WTC11 (cell line): ENCODE data around the gene RBM26. TPM values are rescaled to one million over a fixed set of nuclear protein-coding genes. Genes with fewer than 3 reads are reported as not detected.

Source experiments
- ATAC-seq: fragments of 200-7000 bp; cut with Tn5 transposase; 2 replicates; pipeline ENCODE4 v1.10.0; 2021; ENCODE audit warnings: mild to moderate bottlenecking, moderate library complexity
- CTCF ChIA-PET: fragments of 300-600 bp; sonication (Branson Sonifier 250); formaldehyde crosslinking; loops from one replicate; lab custom pipeline; 2021; ENCODE audit warnings: antibody characterized with exemption; lab: Charles Lee
- POLR2A ChIA-PET: fragments of 350-600 bp; sonication (Branson Sonifier 250); formaldehyde crosslinking; loops from one replicate; lab custom pipeline; 2021; ENCODE audit warnings: antibody characterized with exemption; lab: Charles Lee
- DNase-seq: peaks from one replicate; pipeline ENCODE4 v3.0.0; 2021; ENCODE audit warnings: low spot score
- H3K27ac Mint-ChIP-seq: 2 replicates; pipeline ENCODE4 v1.8.0; 2021; ENCODE audit warnings: mixed read lengths
- H3K27me3 Mint-ChIP-seq: 2 replicates; pipeline ENCODE4 v1.8.0; 2021; ENCODE audit warnings: low read depth, mild to moderate bottlenecking, moderate library complexity, mixed read lengths
- H3K36me3 Mint-ChIP-seq: 2 replicates; pipeline ENCODE4 v1.8.0; 2021; ENCODE audit warnings: mixed read lengths
- H3K4me1 Mint-ChIP-seq: 2 replicates; pipeline ENCODE4 v1.8.0; 2022; ENCODE audit warnings: mixed read lengths
- H3K4me3 Mint-ChIP-seq: 2 replicates; pipeline ENCODE4 v1.8.0; 2021; ENCODE audit warnings: mild to moderate bottlenecking, moderate library complexity, mixed read lengths
- H3K9me3 Mint-ChIP-seq: 2 replicates; pipeline ENCODE4 v1.8.0; 2021; ENCODE audit warnings: mixed read lengths
- ATF3 ChIP-seq: sonication (generic); formaldehyde crosslinking; conservative IDR thresholded peaks from 2 replicates; pipeline ENCODE4 v1.8.1; 2022; ENCODE audit warnings: mild to moderate bottlenecking, missing genetic modification reagents
- CREB1 ChIP-seq: sonication (generic); formaldehyde crosslinking; IDR thresholded peaks from 2 replicates; pipeline ENCODE4 v1.8.0; 2023; ENCODE audit warnings: mild to moderate bottlenecking, missing genetic modification reagents
- CTCF ChIP-seq: fragments of 200-600 bp; IDR thresholded peaks from 2 replicates; pipeline ENCODE4 v1.8.0; 2022; ENCODE audit warnings: antibody characterized with exemption
- E2F1 ChIP-seq: sonication (generic); formaldehyde crosslinking; IDR thresholded peaks from 2 replicates; pipeline ENCODE4 v1.8.0; 2022; ENCODE audit warnings: mild to moderate bottlenecking, missing genetic modification reagents
- IRF2 ChIP-seq: sonication (generic); formaldehyde crosslinking; IDR thresholded peaks from 2 replicates; pipeline ENCODE4 v1.8.0; 2022; ENCODE audit warnings: low read depth, missing genetic modification reagents, borderline replicate concordance
- JUN ChIP-seq: sonication (generic); formaldehyde crosslinking; IDR thresholded peaks from 2 replicates; pipeline ENCODE4 v1.8.0; 2023; ENCODE audit warnings: mild to moderate bottlenecking, missing genetic modification reagents
- MXD4 ChIP-seq: fragments of 250-450 bp; sonication (Bioruptor Pico); IDR thresholded peaks from 2 replicates; pipeline ENCODE4 v1.8.0; 2021; ENCODE audit warnings: mild to moderate bottlenecking, moderate library complexity, borderline replicate concordance
- NFE2L1 ChIP-seq: sonication (generic); formaldehyde crosslinking; IDR thresholded peaks from 2 replicates; pipeline ENCODE4 v1.8.1; 2023; ENCODE audit warnings: missing genetic modification reagents
- NR3C1 ChIP-seq: sonication (generic); formaldehyde crosslinking; conservative IDR thresholded peaks from 2 replicates; pipeline ENCODE4 v1.8.1; 2023; ENCODE audit warnings: low read depth, mild to moderate bottlenecking, missing genetic modification reagents
- OVOL2 ChIP-seq: fragments of 250-450 bp; sonication (Bioruptor Pico); IDR thresholded peaks from 2 replicates; pipeline ENCODE4 v1.9.0; 2021; ENCODE audit warnings: mild to moderate bottlenecking, borderline replicate concordance
- PRRX2 ChIP-seq: fragments of 250-450 bp; sonication (Bioruptor Pico); IDR thresholded peaks from 2 replicates; pipeline ENCODE4 v1.8.0; 2021; ENCODE audit warnings: mild to moderate bottlenecking
- SMAD4 ChIP-seq: sonication (generic); formaldehyde crosslinking; IDR thresholded peaks from 2 replicates; pipeline ENCODE4 v1.8.0; 2022; ENCODE audit warnings: mild to moderate bottlenecking, missing genetic modification reagents
- SOX15 ChIP-seq: fragments of 250-450 bp; sonication (Bioruptor Pico); IDR thresholded peaks from 2 replicates; pipeline ENCODE4 v1.9.0; 2021; ENCODE audit warnings: mild to moderate bottlenecking
- TCF7 ChIP-seq: sonication (generic); formaldehyde crosslinking; IDR thresholded peaks from 2 replicates; pipeline ENCODE4 v1.8.0; 2022; ENCODE audit warnings: mild to moderate bottlenecking, low read depth, missing genetic modification reagents, moderate library complexity
- TEAD1 ChIP-seq: sonication (generic); formaldehyde crosslinking; IDR thresholded peaks from 2 replicates; pipeline ENCODE4 v1.8.0; 2022; ENCODE audit warnings: mild to moderate bottlenecking, missing genetic modification reagents
- USF1 ChIP-seq: sonication (generic); formaldehyde crosslinking; IDR thresholded peaks from 2 replicates; pipeline ENCODE4 v1.8.0; 2022; ENCODE audit warnings: mild to moderate bottlenecking, missing genetic modification reagents
- ZBTB21 ChIP-seq: sonication (generic); formaldehyde crosslinking; IDR thresholded peaks from 2 replicates; pipeline ENCODE4 v1.8.1; 2023; ENCODE audit warnings: mild to moderate bottlenecking, missing genetic modification reagents, borderline replicate concordance
- ZNF138 ChIP-seq: sonication (generic); formaldehyde crosslinking; conservative IDR thresholded peaks from 2 replicates; pipeline ENCODE4 v1.8.1; 2022; ENCODE audit warnings: mild to moderate bottlenecking, moderate library complexity, missing genetic modification reagents
- ZNF425 ChIP-seq: fragments of 250-450 bp; sonication (Bioruptor Pico); conservative IDR thresholded peaks from 2 replicates; pipeline ENCODE4 v1.9.0; 2021; ENCODE audit warnings: mild to moderate bottlenecking
- ZNF512 ChIP-seq: sonication (generic); formaldehyde crosslinking; IDR thresholded peaks from 2 replicates; pipeline ENCODE4 v1.8.1; 2022; ENCODE audit warnings: missing genetic modification reagents, borderline replicate concordance
- ZNF532 ChIP-seq: fragments of 250-450 bp; sonication (Bioruptor Pico); IDR thresholded peaks from 2 replicates; pipeline ENCODE4 v1.9.0; 2021; ENCODE audit warnings: mild to moderate bottlenecking, borderline replicate concordance
- ZSCAN18 ChIP-seq: fragments of 250-450 bp; sonication (Bioruptor Pico); IDR thresholded peaks from 2 replicates; pipeline ENCODE4 v2.1.2; 2022; ENCODE audit warnings: mild to moderate bottlenecking, moderate library complexity
- total RNA-seq: library from RNA; stranded (reverse); gene quantifications from 3 replicates; pipeline ENCODE4 v1.2.3, GENCODE V29; 2021

The RBM26 gene
- total RNA-seq, 1 experiment from 2014 or later, result 64.1 TPM

GRCh38 chr13:79403113-79403512, 2.9 kb downstream of the RBM26 start:
- peak overlapping the region; percentile 59 for H3K27ac Mint-ChIP-seq
- H3K4me1 Mint-ChIP-seq, result peaks cover 57% of the 10 kb centered on the region
- DNase-seq, result no peak
- H3K36me3 Mint-ChIP-seq, result peaks cover 15% of the 10 kb centered on the region
- ChIA-PET POLR2A (interaction anchor here (0.6 to 0.7 kb wide), 2 partner anchors 20 to 240 kb away, joined by 3 to 5 read pairs; no protein-coding TSS in a partner anchor), CTCF (interaction anchor here (0.9 to 2.1 kb wide), 3 partner anchors 12 to 139 kb away, joined by 6 to 7 read pairs (median 6); no protein-coding TSS in a partner anchor)
- no peak for ATAC-seq
- no peak overlapping the region for H3K4me3 Mint-ChIP-seq
- no peaks in the 10 kb centered on the region for H3K27me3 Mint-ChIP-seq
- no peak for TF ChIP-seq SMAD4 (CRISPR knock-in tag)
- no peak for TF ChIP-seq SOX15
- TF ChIP-seq IRF2, result no peak
- TF ChIP-seq ZSCAN18 (CRISPR knock-in tag), result no peak
- TF ChIP-seq JUN (CRISPR knock-in tag), result no peak
- TF ChIP-seq USF1 (CRISPR knock-in tag), result no peak
- no peak for TF ChIP-seq ATF3
- no peak for TF ChIP-seq PRRX2 (CRISPR knock-in tag)
- no peak for TF ChIP-seq TEAD1 (CRISPR knock-in tag)
- TF ChIP-seq ZBTB21, result no peak
- no peak for TF ChIP-seq NFE2L1
- TF ChIP-seq ZNF532, result no peak
- no peak for TF ChIP-seq CTCF
- TF ChIP-seq TCF7 (CRISPR knock-in tag), result no peak
- TF ChIP-seq CREB1, result no peak
- no peak for TF ChIP-seq E2F1 (CRISPR knock-in tag)
- no peak for TF ChIP-seq OVOL2 (CRISPR knock-in tag)
- TF ChIP-seq, all 79 proteins: peak for 0
- H3K9me3 Mint-ChIP-seq, result no peaks in the 10 kb centered on the region

- Mint-ChIP-seq H3K27me3 (no peaks in the 10 kb centered on the region), H3K36me3 (peaks cover 18% of the 10 kb centered on the region), H3K4me1 (peaks cover 53% of the 10 kb centered on the region), H3K9me3 (no peaks in the 10 kb centered on the region), H3K4me3 (no peak overlapping the region), H3K27ac (peak overlapping the region; percentile 32)
- DNase-seq, result no peak
- POLR2A ChIA-PET, result interaction anchor here (0.6 to 0.7 kb wide), 2 partner anchors 21 to 240 kb away, joined by 3 to 5 read pairs; no protein-coding TSS in a partner anchor
- CTCF ChIA-PET, result interaction anchor here (0.6 to 2.1 kb wide), 3 partner anchors 16 to 139 kb away, joined by 3 to 7 read pairs (median 6); no protein-coding TSS in a partner anchor
- ATAC-seq, result no peak
- TF ChIP-seq ZNF512 (no peak), ZNF138 (no peak), MXD4 (CRISPR knock-in tag) (no peak), NR3C1 (CRISPR knock-in tag) (no peak), ZNF425 (CRISPR knock-in tag) (no peak)
Observed at GRCh38 chr13:79402679-79403078, 3.4 kb downstream of the RBM26 start.
